ENCODE data around the gene RGS13. TPM values are rescaled to one million over a fixed set of nuclear protein-coding genes. Genes with fewer than 3 reads are reported as not detected.

Gene RGS13
- total RNA-seq, 4 donors from 2014 or later, result 1.0 to 4.3 (median 2.5) TPM; not detected in 1

DNA sequence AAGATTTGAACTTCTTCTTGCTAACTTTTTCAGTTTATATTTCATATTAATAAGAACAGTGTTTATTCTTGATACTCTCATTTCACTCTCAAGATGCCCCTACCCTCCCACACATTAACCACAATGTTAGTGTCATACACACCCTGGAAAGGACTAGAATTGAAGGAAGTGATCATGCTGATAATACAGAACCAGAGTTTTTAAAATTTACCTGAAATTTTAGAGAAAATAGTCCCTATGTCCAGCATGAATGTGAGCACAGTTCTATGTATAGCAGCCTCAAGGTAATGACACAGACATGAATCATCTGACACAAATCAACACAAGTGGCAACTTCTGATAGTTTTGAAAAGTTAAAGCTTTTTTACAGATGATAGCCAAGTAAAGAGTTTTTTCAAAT is 34.4 kb upstream of the RGS13 start:
- intact Hi-C loops (cut with DNase I), result loop anchor here (10.0 kb wide), 2 partner anchors 203 to 513 kb away; partner anchors contain the start of gene RGS2
- Histone ChIP-seq H3K4me1 (peaks cover 0 to 7% (median 3%) of the 10 kb centered on the region in 4 donors), H3K36me3 (no peaks in the 10 kb centered on the region), H3K4me3 (no peak overlapping the region), H3K9me3 (no peaks in the 10 kb centered on the region), H3K27me3 (no peaks in the 10 kb centered on the region), H3K27ac (replicated peaks in 1 of 4) (no peak overlapping the region)
- no peak for DNase-seq (ENCODE audit: extremely low spot score)
- TF ChIP-seq EP300 (IDR thresholded peaks at IDR 0.05) (no peak), POLR2A (IDR thresholded peaks at IDR 0.05; ENCODE audit: low read depth) (no peak), POLR2AphosphoS5 (IDR thresholded peaks at IDR 0.05) (no peak)
- TF ChIP-seq, protein P1, sequence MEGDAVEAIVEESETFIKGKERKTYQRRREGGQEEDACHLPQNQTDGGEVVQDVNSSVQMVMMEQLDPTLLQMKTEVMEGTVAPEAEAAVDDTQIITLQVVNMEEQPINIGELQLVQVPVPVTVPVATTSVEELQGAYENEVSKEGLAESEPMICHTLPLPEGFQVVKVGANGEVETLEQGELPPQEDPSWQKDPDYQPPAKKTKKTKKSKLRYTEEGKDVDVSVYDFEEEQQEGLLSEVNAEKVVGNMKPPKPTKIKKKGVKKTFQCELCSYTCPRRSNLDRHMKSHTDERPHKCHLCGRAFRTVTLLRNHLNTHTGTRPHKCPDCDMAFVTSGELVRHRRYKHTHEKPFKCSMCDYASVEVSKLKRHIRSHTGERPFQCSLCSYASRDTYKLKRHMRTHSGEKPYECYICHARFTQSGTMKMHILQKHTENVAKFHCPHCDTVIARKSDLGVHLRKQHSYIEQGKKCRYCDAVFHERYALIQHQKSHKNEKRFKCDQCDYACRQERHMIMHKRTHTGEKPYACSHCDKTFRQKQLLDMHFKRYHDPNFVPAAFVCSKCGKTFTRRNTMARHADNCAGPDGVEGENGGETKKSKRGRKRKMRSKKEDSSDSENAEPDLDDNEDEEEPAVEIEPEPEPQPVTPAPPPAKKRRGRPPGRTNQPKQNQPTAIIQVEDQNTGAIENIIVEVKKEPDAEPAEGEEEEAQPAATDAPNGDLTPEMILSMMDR (IDR thresholded peaks at IDR 0.05), result no peak

DNA sequence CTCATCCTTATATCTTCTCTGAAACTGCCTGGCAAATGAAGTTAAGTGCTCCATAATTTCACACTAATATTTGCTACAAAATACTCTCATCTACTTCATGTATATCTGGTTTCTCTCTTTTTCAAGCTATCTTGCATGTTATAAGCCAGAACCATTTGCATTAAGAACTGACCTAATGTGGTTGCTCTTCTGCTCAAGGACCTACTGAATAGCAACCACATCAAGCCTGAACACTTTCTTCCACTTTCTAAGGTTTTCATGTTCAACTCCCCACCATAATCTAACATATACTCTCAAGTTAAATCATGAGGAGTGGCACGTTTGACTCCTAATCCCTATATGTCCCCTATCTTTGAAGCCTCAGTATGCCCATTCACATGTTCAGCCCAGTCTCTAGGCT is 33.2 kb upstream of the RGS13 start:
- TF ChIP-seq POLR2A (IDR thresholded peaks at IDR 0.05; ENCODE audit: low read depth) (no peak), EP300 (IDR thresholded peaks at IDR 0.05) (no peak), POLR2AphosphoS5 (IDR thresholded peaks at IDR 0.05) (no peak)
- TF ChIP-seq, protein P1 (IDR thresholded peaks at IDR 0.05), result no peak
- no peak overlapping the region for H3K27ac ChIP-seq (replicated peaks in 1 of 4)
- WGBS, result 95% methylated on average over 1 of the region's 1 CpG
- no peaks in the 10 kb centered on the region for H3K27me3 ChIP-seq
- no peaks in the 10 kb centered on the region for H3K36me3 ChIP-seq
- H3K4me1 ChIP-seq, result peaks cover 0 to 9% (median 3%) of the 10 kb centered on the region in 4 donors
- H3K9me3 ChIP-seq, result no peaks in the 10 kb centered on the region
- H3K4me3 ChIP-seq, result no peak overlapping the region
- no peak for DNase-seq (ENCODE audit: extremely low spot score)
- intact Hi-C loops (cut with DNase I), result loop anchor here (10.0 kb wide), 2 partner anchors 202 to 512 kb away; partner anchors contain the start of gene RGS2

DNA sequence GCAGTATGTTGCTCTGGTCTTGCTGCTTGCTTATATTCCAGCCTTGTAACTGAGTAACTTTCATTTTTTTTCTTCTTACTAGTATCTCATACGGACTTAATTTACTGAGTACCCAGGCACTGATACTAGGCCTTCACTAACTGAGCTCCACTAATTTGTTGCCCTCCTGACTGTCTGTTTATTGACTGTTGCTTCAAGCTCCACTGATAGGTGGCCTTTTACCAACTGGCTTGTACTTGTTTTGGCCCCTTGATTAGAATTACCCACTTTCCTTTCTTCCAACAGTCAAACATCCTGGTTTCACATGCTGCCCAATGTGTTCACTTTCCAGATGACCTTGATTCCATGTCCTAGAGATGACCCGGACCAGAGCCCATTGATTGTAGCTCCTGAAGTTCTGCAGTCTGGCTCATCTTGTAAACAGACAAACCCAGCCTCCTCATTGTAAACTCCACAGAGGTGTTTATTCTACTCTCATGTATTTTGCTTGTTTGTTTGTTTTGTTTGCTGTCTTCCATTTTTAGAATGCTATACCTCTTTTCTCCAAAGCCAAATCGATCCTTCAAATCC is 32.6 kb upstream of the RGS13 start:
- no peak overlapping the region for H3K27ac ChIP-seq (replicated peaks in 1 of 4)
- no peaks in the 10 kb centered on the region for H3K36me3 ChIP-seq
- H3K27me3 ChIP-seq, result no peaks in the 10 kb centered on the region
- no peak for DNase-seq (ENCODE audit: extremely low spot score)
- H3K4me1 ChIP-seq, result peaks cover 0 to 14% (median 8%) of the 10 kb centered on the region in 4 donors
- WGBS, result 87% methylated on average over 3 of the region's 3 CpGs
- intact Hi-C loops (cut with DNase I), result loop anchor here (10.0 kb wide), 2 partner anchors 201 to 511 kb away; partner anchors contain the start of gene RGS2
- H3K4me3 ChIP-seq, result no peak overlapping the region
- TF ChIP-seq EP300 (IDR thresholded peaks at IDR 0.05) (no peak), POLR2AphosphoS5 (IDR thresholded peaks at IDR 0.05) (no peak), POLR2A (IDR thresholded peaks at IDR 0.05; ENCODE audit: low read depth) (no peak)
- TF ChIP-seq, protein P1 (IDR thresholded peaks at IDR 0.05), result no peak
- H3K9me3 ChIP-seq, result no peaks in the 10 kb centered on the region

DNA sequence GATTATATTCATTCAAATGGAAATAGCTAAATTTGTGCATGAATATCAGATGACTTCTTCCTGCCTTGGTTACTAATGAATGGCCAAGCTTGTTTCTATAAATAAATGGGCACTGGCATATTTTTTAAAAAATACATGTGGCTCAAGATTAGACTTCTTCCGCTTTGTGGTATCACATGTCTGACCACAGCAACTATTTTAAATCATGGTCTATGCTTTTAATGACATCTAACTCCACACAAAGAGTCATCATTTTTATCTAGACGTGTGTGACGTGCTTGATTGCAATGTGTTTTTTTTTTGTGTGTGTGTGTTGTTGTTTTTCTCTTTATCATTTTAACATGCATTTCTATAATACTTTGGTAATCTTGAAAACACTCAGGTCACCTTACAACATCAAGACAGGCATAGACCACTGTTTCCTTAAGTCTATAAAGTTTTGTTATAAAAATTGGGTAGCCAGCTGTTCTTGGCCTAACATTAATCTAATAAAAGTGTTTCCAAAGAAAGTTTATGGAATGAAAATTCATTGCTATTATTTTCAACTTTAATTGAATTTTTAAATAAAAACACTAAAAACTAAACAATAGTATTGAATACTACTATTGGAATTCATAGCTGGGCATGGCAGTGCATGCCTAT is 30.8 kb upstream of the RGS13 start:
- H3K4me3 ChIP-seq, result no peak overlapping the region
- intact Hi-C loops (cut with DNase I), result loop anchor here (10.0 kb wide), 2 partner anchors 200 to 510 kb away; partner anchors contain the start of gene RGS2
- H3K4me1 ChIP-seq, result peaks cover 0 to 26% (median 14%) of the 10 kb centered on the region in 4 donors
- no peak overlapping the region for H3K27ac ChIP-seq (replicated peaks in 1 of 4)
- no peaks in the 10 kb centered on the region for H3K9me3 ChIP-seq
- DNase-seq (ENCODE audit: extremely low spot score), result no peak
- 81% methylated on average over 3 of the region's 3 CpGs for WGBS
- no peaks in the 10 kb centered on the region for H3K36me3 ChIP-seq
- TF ChIP-seq POLR2AphosphoS5 (IDR thresholded peaks at IDR 0.05) (no peak), POLR2A (IDR thresholded peaks at IDR 0.05; ENCODE audit: low read depth) (no peak), EP300 (IDR thresholded peaks at IDR 0.05) (no peak)
- TF ChIP-seq, protein P1 (IDR thresholded peaks at IDR 0.05), result no peak
- no peaks in the 10 kb centered on the region for H3K27me3 ChIP-seq
